ENCODE results near the gene GUF1.
"Not testable (repeated sequence)": the region's sequence is repeated elsewhere in the genome, so short reads cannot be mapped to it uniquely, and the experiment has no call there.

GUF1 gene

GRCh38 chr4:44701037-44701436 lies 22.8 kb downstream of the GUF1 start:
- no peak for DNase-seq (ENCODE audit: low spot score)

GRCh38 chr4:44704673-44705072 lies 26.5 kb downstream of the GUF1 start:
- DNase-seq (ENCODE audit: low spot score), result no peak

GRCh38 chr4:44713125-44713524 lies 34.9 kb downstream of the GUF1 start:
- DNase-seq (ENCODE audit: low spot score), result no peak

GRCh38 chr4:44716597-44716996 lies 38.4 kb downstream of the GUF1 start:
- DNase-seq (ENCODE audit: low spot score), result no peak

GRCh38 chr4:44720371-44720770 lies 42.2 kb downstream of the GUF1 start:
- DNase-seq (ENCODE audit: low spot score), result no peak

- no peak for DNase-seq (ENCODE audit: low spot score)
Observed at GRCh38 chr4:44722001-44722400, 43.8 kb downstream of the GUF1 start.

- no peak for DNase-seq (ENCODE audit: low spot score)
Observed at GRCh38 chr4:44725166-44725565, 46.9 kb downstream of the GUF1 start.

GRCh38 chr4:44725726-44726037 lies 47.5 kb downstream of the GUF1 start:
- no peak for DNase-seq (ENCODE audit: low spot score)

GRCh38 chr4:44726038-44726871 lies 48.0 kb downstream of the GUF1 start, which contains the start of gene GNPDA2:
TSS of gene GNPDA2 (minus strand) at chr4:44726556. CDS start at chr4:44722207, 4,349 bp downstream.
- DNase-seq (ENCODE audit: low spot score), result peak; percentile 80

- DNase-seq (ENCODE audit: low spot score), result no peak
Observed at GRCh38 chr4:44727471-44727870, 49.3 kb downstream of the GUF1 start.

- DNase-seq (ENCODE audit: low spot score), result not testable (repeated sequence)
Observed at GRCh38 chr4:44728694-44729093, 50.5 kb downstream of the GUF1 start.

GRCh38 chr4:44736900-44737299 lies 58.7 kb downstream of the GUF1 start:
- no peak for DNase-seq (ENCODE audit: low spot score)

- no peak for DNase-seq (ENCODE audit: low spot score)
Observed at GRCh38 chr4:44738615-44739014, 60.4 kb downstream of the GUF1 start.

GRCh38 chr4:44740201-44740600 lies 62.0 kb downstream of the GUF1 start:
- no peak for DNase-seq (ENCODE audit: low spot score)

Data from CD4-positive, alpha-beta T cell treated with Interleukin-15 for 4 hours (primary cell).